OCI-LY1 (cell line): ENCODE data around the gene GNG7.
"Not testable (repeated sequence)": the region's sequence is repeated elsewhere in the genome, so short reads cannot be mapped to it uniquely, and the experiment has no call there.

ENCODE experiments used
- H2AFZ ChIP-seq: fragments of 200-600 bp; sonication (generic), shearing (Covaris generic); 2 replicates; pipeline ENCODE4 v1.6.0; 2014; ENCODE audit warnings: antibody characterized with exemption, mild to moderate bottlenecking, low read length
- H3F3A ChIP-seq: fragments of 200-600 bp; sonication (generic), shearing (Covaris generic); 2 replicates; pipeline ENCODE4 v1.6.0; 2014; ENCODE audit warnings: mild to moderate bottlenecking, antibody characterized with exemption, low read length, moderate library complexity; ENCODE audit not compliant: insufficient read depth
- H3K27ac ChIP-seq: fragments of 200-600 bp; sonication (generic); 2 replicates; pipeline ENCODE4 v1.5.1; 2014; ENCODE audit warnings: low read length, mixed run types, mild to moderate bottlenecking, low read depth; ENCODE audit not compliant: poor library complexity, severe bottlenecking
- H3K27me3 ChIP-seq: fragments of 200-600 bp; sonication (generic); 2 replicates; pipeline ENCODE4 v1.6.0; 2014; ENCODE audit warnings: antibody characterized with exemption, mild to moderate bottlenecking, low read length, moderate library complexity; ENCODE audit not compliant: insufficient read depth
- H3K36me3 ChIP-seq: fragments of 200-600 bp; sonication (generic); 2 replicates; pipeline ENCODE4 v1.6.1; 2014; ENCODE audit warnings: mild to moderate bottlenecking, antibody characterized with exemption, low read length, moderate library complexity, mixed read lengths; ENCODE audit not compliant: insufficient read depth
- H3K4me1 ChIP-seq: fragments of 200-600 bp; sonication (generic); 2 replicates; pipeline ENCODE4 v1.5.1; 2014; ENCODE audit warnings: mild to moderate bottlenecking, low read length, moderate library complexity; ENCODE audit not compliant: insufficient read depth, severe bottlenecking
- H3K4me2 ChIP-seq: fragments of 200-600 bp; sonication (generic), shearing (Covaris generic); 2 replicates; pipeline ENCODE4 v1.6.1; 2014; ENCODE audit warnings: low read length
- H3K4me3 ChIP-seq: fragments of 200-600 bp; sonication (generic); 2 replicates; pipeline ENCODE4 v1.5.1; 2014; ENCODE audit warnings: low read length, low read depth, mild to moderate bottlenecking, mixed read lengths; ENCODE audit not compliant: poor library complexity, severe bottlenecking
- H3K79me2 ChIP-seq: fragments of 200-600 bp; shearing (Covaris generic); 2 replicates; pipeline ENCODE4 v1.6.1; 2016; ENCODE audit warnings: mixed run types, low read length, mixed read lengths; ENCODE audit not compliant: insufficient read depth
- H3K9ac ChIP-seq: fragments of 200-600 bp; sonication (generic), shearing (Covaris generic); 2 replicates; pipeline ENCODE4 v1.6.1; 2014; ENCODE audit warnings: mild to moderate bottlenecking, low read length, mixed read lengths
- H3K9me2 ChIP-seq: fragments of 200-600 bp; sonication (generic), shearing (Covaris generic); 2 replicates; pipeline ENCODE4 v1.6.1; 2014; ENCODE audit warnings: low read depth, mild to moderate bottlenecking, low read length, mixed read lengths
- H3K9me3 ChIP-seq: fragments of 200-600 bp; shearing (Covaris generic); 2 replicates; pipeline ENCODE4 v1.6.1; 2014; ENCODE audit warnings: low read length, mixed read lengths
- H4K20me1 ChIP-seq: fragments of 200-600 bp; sonication (generic), shearing (Covaris generic); 2 replicates; pipeline ENCODE4 v1.6.0; 2016; ENCODE audit warnings: mild to moderate bottlenecking, low read length; ENCODE audit not compliant: insufficient read depth
- EZH2 ChIP-seq: fragments of 200-600 bp; sonication (generic), shearing (Covaris generic); IDR thresholded peaks from 2 replicates; pipeline ENCODE4 v1.8.0; 2017; ENCODE audit warnings: borderline replicate concordance, mixed run types, mild to moderate bottlenecking, antibody characterized with exemption, low read length, moderate library complexity, mixed read lengths
- TF ChIP-seq, protein P1 (sequence below): fragments of 200-600 bp; sonication (generic), shearing (Covaris generic); IDR thresholded peaks from 2 replicates; pipeline ENCODE4 v1.5.1; 2017; ENCODE audit warnings: mild to moderate bottlenecking, antibody characterized with exemption, low read length, moderate library complexity, mixed read lengths

Gene GNG7

DNA sequence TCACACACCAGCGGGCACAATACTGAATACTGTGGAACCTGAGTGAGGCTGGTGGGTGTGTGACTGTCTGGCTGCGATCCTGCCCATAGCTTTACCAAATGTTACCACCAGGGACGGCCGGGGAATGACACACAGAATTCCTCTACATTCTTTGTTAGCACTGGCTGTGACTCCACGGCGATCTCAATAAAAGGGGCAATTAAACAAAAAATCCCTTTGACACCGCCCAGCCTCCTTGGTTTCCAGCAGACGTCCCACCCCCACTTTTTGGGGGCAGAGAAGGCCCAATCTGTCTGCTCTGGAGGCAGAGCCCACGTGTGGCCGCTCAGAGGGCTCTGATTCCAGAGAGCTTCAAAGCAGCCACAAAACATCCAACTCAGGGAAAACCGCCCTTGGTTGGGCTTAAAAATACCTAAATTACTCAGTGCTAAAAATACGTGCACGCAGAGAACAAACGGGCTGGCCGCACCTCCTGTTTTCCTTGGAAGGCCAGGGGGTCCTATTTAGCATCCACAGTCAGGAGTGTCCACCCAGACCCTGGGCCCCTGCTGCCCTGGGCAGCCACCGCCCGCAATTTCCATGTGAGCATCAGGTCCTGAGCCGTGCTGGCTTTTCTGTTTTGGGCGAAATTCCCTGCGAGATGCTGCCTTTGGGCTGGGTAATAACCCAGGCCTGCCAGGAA is 178.7 kb downstream of the GNG7 start:
- no peak overlapping the region for H2AFZ ChIP-seq
- no peaks in the 10 kb centered on the region for H3K4me1 ChIP-seq
- H3K27ac ChIP-seq: no peak overlapping the region
- no peaks in the 10 kb centered on the region for H3K79me2 ChIP-seq
- H3F3A ChIP-seq: no peaks in the 10 kb centered on the region
- no peaks in the 10 kb centered on the region for H3K9me2 ChIP-seq
- H3K9ac ChIP-seq: no peak overlapping the region
- H3K36me3 ChIP-seq: no peaks in the 10 kb centered on the region
- TF ChIP-seq EZH2: no peak
- TF ChIP-seq, protein P1, sequence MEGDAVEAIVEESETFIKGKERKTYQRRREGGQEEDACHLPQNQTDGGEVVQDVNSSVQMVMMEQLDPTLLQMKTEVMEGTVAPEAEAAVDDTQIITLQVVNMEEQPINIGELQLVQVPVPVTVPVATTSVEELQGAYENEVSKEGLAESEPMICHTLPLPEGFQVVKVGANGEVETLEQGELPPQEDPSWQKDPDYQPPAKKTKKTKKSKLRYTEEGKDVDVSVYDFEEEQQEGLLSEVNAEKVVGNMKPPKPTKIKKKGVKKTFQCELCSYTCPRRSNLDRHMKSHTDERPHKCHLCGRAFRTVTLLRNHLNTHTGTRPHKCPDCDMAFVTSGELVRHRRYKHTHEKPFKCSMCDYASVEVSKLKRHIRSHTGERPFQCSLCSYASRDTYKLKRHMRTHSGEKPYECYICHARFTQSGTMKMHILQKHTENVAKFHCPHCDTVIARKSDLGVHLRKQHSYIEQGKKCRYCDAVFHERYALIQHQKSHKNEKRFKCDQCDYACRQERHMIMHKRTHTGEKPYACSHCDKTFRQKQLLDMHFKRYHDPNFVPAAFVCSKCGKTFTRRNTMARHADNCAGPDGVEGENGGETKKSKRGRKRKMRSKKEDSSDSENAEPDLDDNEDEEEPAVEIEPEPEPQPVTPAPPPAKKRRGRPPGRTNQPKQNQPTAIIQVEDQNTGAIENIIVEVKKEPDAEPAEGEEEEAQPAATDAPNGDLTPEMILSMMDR: no peak
- no peaks in the 10 kb centered on the region for H3K9me3 ChIP-seq
- H4K20me1 ChIP-seq: no peaks in the 10 kb centered on the region
- H3K4me3 ChIP-seq: no peak overlapping the region
- H3K27me3 ChIP-seq: peaks cover 15% of the 10 kb centered on the region; the same call in 1 of the 2 replicates
- no peak overlapping the region for H3K4me2 ChIP-seq

DNA sequence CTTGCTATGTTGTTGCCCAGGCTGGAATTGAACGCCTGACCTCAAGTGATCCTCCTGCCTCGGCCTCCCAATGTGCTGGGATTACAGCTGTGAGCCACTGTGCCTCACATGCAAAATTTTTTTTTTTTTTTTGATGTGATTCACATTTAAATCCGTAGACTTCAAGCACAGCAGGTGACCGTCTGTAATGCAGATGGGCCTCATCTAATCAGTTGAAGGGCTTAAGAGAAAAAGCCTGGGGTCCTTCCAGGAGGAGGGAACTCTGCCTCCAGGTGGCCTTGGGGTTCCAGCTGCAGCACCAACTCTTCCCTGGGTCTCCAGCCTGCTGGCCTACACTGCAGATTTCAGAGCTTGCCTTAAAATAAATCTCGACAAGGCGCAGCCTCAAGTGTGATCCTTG is 183.0 kb downstream of the GNG7 start:
- no peaks in the 10 kb centered on the region for H3K9me3 ChIP-seq
- no peaks in the 10 kb centered on the region for H3K9me2 ChIP-seq
- no peak overlapping the region for H3K4me2 ChIP-seq
- H3K36me3 ChIP-seq: no peaks in the 10 kb centered on the region
- TF ChIP-seq, protein P1: no peak
- no peak for TF ChIP-seq EZH2
- H3K4me3 ChIP-seq: no peak overlapping the region
- H4K20me1 ChIP-seq: no peaks in the 10 kb centered on the region
- no peak overlapping the region for H3K27ac ChIP-seq
- no peaks in the 10 kb centered on the region for H3K4me1 ChIP-seq
- no peaks in the 10 kb centered on the region for H3K79me2 ChIP-seq
- no peaks in the 10 kb centered on the region for H3F3A ChIP-seq
- no peak overlapping the region for H2AFZ ChIP-seq
- peaks cover 9% of the 10 kb centered on the region; the same call in 1 of the 2 replicates for H3K27me3 ChIP-seq
- no peak overlapping the region for H3K9ac ChIP-seq

DNA sequence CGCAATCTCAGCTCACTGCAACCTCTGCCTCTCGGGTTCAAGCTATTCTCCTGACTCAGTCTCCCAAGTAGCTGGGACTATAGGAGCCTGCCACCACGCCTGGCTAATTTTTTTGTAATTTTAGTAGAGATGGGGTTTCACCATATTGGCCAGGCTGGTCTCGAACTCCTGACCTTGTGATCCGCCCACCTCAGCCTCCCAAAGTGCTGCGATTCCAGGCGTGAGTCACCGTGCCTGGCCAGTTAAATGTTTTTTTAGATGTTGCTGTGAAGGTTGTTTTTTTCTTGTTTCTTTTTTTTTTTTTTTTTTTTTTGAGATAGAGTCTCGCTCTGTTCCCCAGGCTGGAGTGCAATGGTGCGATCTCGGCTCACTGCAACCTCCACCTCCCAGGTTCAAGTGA is 183.6 kb downstream of the GNG7 start:
- H3K9me3 ChIP-seq, H4K20me1 ChIP-seq: not testable (repeated sequence)

More for the DNA sequence above, 183.6 kb downstream of the GNG7 start:
- H3F3A ChIP-seq, H3K79me2 ChIP-seq, H3K9ac ChIP-seq, H3K36me3 ChIP-seq, H3K9me2 ChIP-seq, H3K27ac ChIP-seq, H3K4me2 ChIP-seq, H3K27me3 ChIP-seq, H2AFZ ChIP-seq, H3K4me3 ChIP-seq, H3K4me1 ChIP-seq: not testable (repeated sequence)
